K562 (cell line): ENCODE results near the gene COQ10B. TPM values are rescaled to one million over a fixed set of nuclear protein-coding genes. Genes with fewer than 3 reads are reported as not detected.

Experiments used
- ARID1B ChIP-seq: fragments of 450-650 bp; IDR thresholded peaks from 2 replicates; pipeline ENCODE4 v1.6.1; 2016; ENCODE audit warnings: antibody characterized with exemption, mild to moderate bottlenecking, inconsistent platforms
- BRCA1 ChIP-seq, 2 experiments: fragments of 450-650 bp in 1 of 2; sonication (generic) in 1 of 2; formaldehyde crosslinking in 1 of 2; IDR thresholded peaks; 2 replicates each; pipeline versions ENCODE4 v1.5.0 to v1.6.1; 2017 to 2020; ENCODE audit warnings: mild to moderate bottlenecking in 1 of 2, missing genetic modification reagents in 1 of 2
- CCAR2 ChIP-seq: fragments of 200-400 bp; formaldehyde crosslinking; IDR thresholded peaks from 2 replicates; pipeline ENCODE4 v1.6.1; 2017; ENCODE audit warnings: mild to moderate bottlenecking, low read depth, low read length
- FOXP1 ChIP-seq: sonication (generic); formaldehyde crosslinking; IDR thresholded peaks from 2 replicates; pipeline ENCODE4 v1.8.0; 2022; ENCODE audit warnings: mild to moderate bottlenecking, missing genetic modification reagents
- JUND ChIP-seq, 2 experiments: IDR thresholded peaks; 2 replicates in 1 of 2; 3 replicates in 1 of 2; pipeline ENCODE4 v1.6.1; 2011; ENCODE audit warnings: borderline replicate concordance in 2 of 2, low read depth in 2 of 2, low read length in 2 of 2, improper control_type of control experiment in 1 of 2, missing biosample characterization in 1 of 2, missing genetic modification characterization in 1 of 2, missing genetic modification reagents in 1 of 2
- KLF1 ChIP-seq: fragments of 450-650 bp; IDR thresholded peaks from 2 replicates; pipeline ENCODE4 v1.6.1; 2016; ENCODE audit warnings: missing genetic modification characterization, missing compliant biosample characterization
- MCM5 ChIP-seq: fragments of 450-650 bp; IDR thresholded peaks from 2 replicates; pipeline ENCODE4 v1.6.1; 2016; ENCODE audit warnings: low read depth
- SMC3 ChIP-seq: conservative IDR thresholded peaks from 2 replicates; pipeline ENCODE4 v1.6.1; 2011; ENCODE audit warnings: low read depth, low read length, improper control_type of control experiment; ENCODE audit not compliant: insufficient read depth
- SUPT5H ChIP-seq: fragments of 450-650 bp; IDR thresholded peaks from 2 replicates; pipeline ENCODE4 v1.6.1; 2016
- ZNF3 ChIP-seq: fragments of 250-450 bp; sonication (Bioruptor Pico); IDR thresholded peaks from 2 replicates; pipeline ENCODE4 v1.5.0; 2021; ENCODE audit warnings: mild to moderate bottlenecking, moderate library complexity
- ZNF77 ChIP-seq: fragments of 250-450 bp; sonication (Bioruptor Pico); IDR thresholded peaks from 2 replicates; pipeline ENCODE4 v1.5.0; 2020
- polyA plus RNA-seq, 8 experiments: library from polyadenylated mRNA; depleted of rRNA in 4 of 8; stranded (reverse) in 5 of 8; unstranded in 3 of 8; fragments of >200 nt; fragmentation: Nextera tagmentation in 2 of 8; fragmentation: Illumina TruSeq in 1 of 8; extraction: Ambion mirVana in 2 of 8; extraction: Trizol in 1 of 8; gene quantifications; 2 replicates each; pipeline versions ENCODE4 v1.2.1 to v1.2.3, GENCODE V29; 2011 to 2014; ENCODE audit warnings: inconsistent platforms in 1 of 8, missing spikeins in 1 of 8
- total RNA-seq, 7 experiments: library from RNA; depleted of rRNA in 6 of 7; stranded (reverse); fragments of >200 nt in 6 of 7; fragmentation: Illumina TruSeq in 2 of 7; extraction: Trizol in 2 of 7; gene quantifications; 2 replicates each; pipeline versions ENCODE4 v1.2.1 to v1.2.3, GENCODE V29; 2011 to 2021; ENCODE audit warnings: low replicate concordance in 1 of 7
- TF ChIP-seq, protein P1 (sequence below): fragments of 200-600 bp; sonication (generic); IDR thresholded peaks from one replicate; pipeline ENCODE4 v1.6.1; 2012; ENCODE audit warnings: mild to moderate bottlenecking, low read depth, low read length, inconsistent platforms
- TF ChIP-seq, protein P2 (sequence below), 2 experiments: fragments of 250-450 bp in 1 of 2; fragments of 450-650 bp in 1 of 2; sonication (Bioruptor Pico) in 1 of 2; IDR thresholded peaks; 2 replicates each; pipeline versions ENCODE4 v1.6.1 to v1.8.0; 2016 to 2021; ENCODE audit warnings: mild to moderate bottlenecking in 2 of 2, moderate library complexity in 2 of 2, missing compliant biosample characterization in 1 of 2, missing genetic modification characterization in 1 of 2

The COQ10B gene
- total and polyA plus RNA-seq, 9 of the 15 experiments (the other 6 are each of a cell fraction or from before 2014, with no cell fraction given) = 3.1 to 13.1 (median 7.7) TPM

DNA sequence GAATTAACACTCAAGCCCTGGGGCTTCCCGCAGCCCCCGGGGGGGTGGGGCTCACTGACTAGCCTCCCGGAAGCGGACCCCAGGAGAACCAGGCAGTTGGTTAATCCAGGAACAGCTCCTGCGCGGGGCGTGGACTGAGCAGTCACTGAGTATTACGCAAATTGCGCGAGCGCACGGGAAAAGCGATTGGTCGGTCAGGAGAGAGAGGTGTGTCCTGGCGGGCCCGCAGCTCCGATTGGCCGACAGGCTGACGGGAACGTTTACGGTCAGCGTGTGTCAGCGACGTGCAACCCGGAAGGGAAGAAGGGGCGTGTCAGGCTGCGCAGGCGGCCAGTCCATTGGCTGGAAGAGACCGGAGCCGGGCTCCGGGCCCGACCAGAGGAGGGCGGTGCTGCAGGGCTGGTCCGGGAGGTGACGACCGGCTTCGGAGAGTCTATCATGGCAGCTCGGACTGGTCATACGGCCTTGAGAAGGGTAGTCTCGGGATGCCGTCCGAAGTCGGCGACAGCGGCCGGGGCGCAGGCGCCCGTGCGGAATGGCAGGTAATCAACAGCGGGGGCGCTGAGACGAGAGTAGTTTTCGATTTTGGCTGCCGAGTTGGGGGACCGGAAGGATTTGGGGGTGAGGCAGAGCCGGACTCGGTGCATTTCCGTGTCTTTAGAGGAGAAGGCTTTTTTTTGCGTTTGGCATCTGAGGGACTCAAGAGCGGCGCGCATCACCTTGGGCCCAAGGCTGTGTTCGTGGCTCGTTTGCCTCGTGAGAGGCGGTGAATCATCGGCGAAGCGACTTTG lies at the start of gene COQ10B (continued):
- TF ChIP-seq FOXP1 (CRISPR knock-in tag) (0 out of 2 replicates have a peak, but pooled peaks have one; percentile 14), KLF1 (peak; percentile 50; the same call in 1 of the 2 replicates), SUPT5H (peak; percentile 92), SMC3 (no peak), ZNF77 (no peak), MCM5 (no peak), ZNF3 (no peak), JUND (IDR thresholded peaks at IDR 0.05; ENCODE audit: borderline replicate concordance, low read depth, low read length) (peak; percentile 74), JUND (tag; IDR thresholded peaks at IDR 0.05; ENCODE audit: borderline replicate concordance, low read depth, low read length) (no peak; the same call in 1 of the 3 replicates), BRCA1 (IDR thresholded peaks at IDR 0.05) (no peak), BRCA1 (CRISPR knock-in tag; IDR thresholded peaks at IDR 0.05) (no peak), ARID1B (peak; percentile 35; the same call in 1 of the 2 replicates), CCAR2 (no peak)
- TF ChIP-seq, protein P1, sequence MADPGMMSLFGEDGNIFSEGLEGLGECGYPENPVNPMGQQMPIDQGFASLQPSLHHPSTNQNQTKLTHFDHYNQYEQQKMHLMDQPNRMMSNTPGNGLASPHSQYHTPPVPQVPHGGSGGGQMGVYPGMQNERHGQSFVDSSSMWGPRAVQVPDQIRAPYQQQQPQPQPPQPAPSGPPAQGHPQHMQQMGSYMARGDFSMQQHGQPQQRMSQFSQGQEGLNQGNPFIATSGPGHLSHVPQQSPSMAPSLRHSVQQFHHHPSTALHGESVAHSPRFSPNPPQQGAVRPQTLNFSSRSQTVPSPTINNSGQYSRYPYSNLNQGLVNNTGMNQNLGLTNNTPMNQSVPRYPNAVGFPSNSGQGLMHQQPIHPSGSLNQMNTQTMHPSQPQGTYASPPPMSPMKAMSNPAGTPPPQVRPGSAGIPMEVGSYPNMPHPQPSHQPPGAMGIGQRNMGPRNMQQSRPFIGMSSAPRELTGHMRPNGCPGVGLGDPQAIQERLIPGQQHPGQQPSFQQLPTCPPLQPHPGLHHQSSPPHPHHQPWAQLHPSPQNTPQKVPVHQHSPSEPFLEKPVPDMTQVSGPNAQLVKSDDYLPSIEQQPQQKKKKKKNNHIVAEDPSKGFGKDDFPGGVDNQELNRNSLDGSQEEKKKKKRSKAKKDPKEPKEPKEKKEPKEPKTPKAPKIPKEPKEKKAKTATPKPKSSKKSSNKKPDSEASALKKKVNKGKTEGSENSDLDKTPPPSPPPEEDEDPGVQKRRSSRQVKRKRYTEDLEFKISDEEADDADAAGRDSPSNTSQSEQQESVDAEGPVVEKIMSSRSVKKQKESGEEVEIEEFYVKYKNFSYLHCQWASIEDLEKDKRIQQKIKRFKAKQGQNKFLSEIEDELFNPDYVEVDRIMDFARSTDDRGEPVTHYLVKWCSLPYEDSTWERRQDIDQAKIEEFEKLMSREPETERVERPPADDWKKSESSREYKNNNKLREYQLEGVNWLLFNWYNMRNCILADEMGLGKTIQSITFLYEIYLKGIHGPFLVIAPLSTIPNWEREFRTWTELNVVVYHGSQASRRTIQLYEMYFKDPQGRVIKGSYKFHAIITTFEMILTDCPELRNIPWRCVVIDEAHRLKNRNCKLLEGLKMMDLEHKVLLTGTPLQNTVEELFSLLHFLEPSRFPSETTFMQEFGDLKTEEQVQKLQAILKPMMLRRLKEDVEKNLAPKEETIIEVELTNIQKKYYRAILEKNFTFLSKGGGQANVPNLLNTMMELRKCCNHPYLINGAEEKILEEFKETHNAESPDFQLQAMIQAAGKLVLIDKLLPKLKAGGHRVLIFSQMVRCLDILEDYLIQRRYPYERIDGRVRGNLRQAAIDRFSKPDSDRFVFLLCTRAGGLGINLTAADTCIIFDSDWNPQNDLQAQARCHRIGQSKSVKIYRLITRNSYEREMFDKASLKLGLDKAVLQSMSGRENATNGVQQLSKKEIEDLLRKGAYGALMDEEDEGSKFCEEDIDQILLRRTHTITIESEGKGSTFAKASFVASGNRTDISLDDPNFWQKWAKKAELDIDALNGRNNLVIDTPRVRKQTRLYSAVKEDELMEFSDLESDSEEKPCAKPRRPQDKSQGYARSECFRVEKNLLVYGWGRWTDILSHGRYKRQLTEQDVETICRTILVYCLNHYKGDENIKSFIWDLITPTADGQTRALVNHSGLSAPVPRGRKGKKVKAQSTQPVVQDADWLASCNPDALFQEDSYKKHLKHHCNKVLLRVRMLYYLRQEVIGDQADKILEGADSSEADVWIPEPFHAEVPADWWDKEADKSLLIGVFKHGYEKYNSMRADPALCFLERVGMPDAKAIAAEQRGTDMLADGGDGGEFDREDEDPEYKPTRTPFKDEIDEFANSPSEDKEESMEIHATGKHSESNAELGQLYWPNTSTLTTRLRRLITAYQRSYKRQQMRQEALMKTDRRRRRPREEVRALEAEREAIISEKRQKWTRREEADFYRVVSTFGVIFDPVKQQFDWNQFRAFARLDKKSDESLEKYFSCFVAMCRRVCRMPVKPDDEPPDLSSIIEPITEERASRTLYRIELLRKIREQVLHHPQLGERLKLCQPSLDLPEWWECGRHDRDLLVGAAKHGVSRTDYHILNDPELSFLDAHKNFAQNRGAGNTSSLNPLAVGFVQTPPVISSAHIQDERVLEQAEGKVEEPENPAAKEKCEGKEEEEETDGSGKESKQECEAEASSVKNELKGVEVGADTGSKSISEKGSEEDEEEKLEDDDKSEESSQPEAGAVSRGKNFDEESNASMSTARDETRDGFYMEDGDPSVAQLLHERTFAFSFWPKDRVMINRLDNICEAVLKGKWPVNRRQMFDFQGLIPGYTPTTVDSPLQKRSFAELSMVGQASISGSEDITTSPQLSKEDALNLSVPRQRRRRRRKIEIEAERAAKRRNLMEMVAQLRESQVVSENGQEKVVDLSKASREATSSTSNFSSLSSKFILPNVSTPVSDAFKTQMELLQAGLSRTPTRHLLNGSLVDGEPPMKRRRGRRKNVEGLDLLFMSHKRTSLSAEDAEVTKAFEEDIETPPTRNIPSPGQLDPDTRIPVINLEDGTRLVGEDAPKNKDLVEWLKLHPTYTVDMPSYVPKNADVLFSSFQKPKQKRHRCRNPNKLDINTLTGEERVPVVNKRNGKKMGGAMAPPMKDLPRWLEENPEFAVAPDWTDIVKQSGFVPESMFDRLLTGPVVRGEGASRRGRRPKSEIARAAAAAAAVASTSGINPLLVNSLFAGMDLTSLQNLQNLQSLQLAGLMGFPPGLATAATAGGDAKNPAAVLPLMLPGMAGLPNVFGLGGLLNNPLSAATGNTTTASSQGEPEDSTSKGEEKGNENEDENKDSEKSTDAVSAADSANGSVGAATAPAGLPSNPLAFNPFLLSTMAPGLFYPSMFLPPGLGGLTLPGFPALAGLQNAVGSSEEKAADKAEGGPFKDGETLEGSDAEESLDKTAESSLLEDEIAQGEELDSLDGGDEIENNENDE = no peak
- TF ChIP-seq, protein P2, sequence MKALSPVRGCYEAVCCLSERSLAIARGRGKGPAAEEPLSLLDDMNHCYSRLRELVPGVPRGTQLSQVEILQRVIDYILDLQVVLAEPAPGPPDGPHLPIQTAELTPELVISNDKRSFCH (CRISPR knock-in tag; IDR thresholded peaks at IDR 0.05) = no peak
- TF ChIP-seq, protein P2 (tag; IDR thresholded peaks at IDR 0.05) = no peak
